Adrenal gland (tissue), 5 donors: ENCODE results near the gene DNAL4.

Experiments used
- POLR2A ChIP-seq, 2 donors: fragments of 450-650 bp; IDR thresholded peaks; one replicate each; pipeline ENCODE4 v1.6.1; 2017; ENCODE audit warnings: antibody characterized with exemption in 2 of 2, mild to moderate bottlenecking in 2 of 2, moderate library complexity in 1 of 2
- TF ChIP-seq, protein P1 (sequence below), 6 experiments: fragments of 450-650 bp in 4 of 6; fragments of 200-600 bp in 2 of 6; sonication (generic) in 1 of 6; IDR thresholded peaks; 1 replicate in 5 of 6; 2 replicates in 1 of 6; pipeline versions ENCODE4 v1.5.1 to v1.8.0; 2016 to 2021; ENCODE audit warnings: antibody characterized with exemption in 6 of 6, mild to moderate bottlenecking in 2 of 6, moderate library complexity in 1 of 6
- donor health status: DM: no; HTN: no; CAD: no.

DNA sequence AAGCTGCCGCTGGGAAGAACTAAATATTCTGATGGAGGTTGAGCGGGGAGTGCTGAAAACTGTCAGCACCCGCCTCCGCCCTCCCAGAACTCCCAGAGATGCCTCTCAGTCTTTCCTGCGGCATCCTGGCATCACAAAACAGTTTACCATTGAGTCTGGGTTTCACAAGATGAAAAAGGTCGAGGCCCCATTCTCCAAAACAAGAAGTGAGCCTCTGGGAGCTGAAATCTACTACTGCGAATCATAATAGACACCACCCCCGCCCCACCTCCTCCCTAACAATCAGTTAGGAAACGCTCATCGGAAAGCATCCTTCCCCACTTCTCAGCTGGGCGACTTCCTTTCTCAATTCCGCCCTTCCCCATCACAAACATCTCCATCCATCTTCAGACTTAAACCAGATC lies 39.2 kb downstream of the DNAL4 start:
- no peak for TF ChIP-seq POLR2A (IDR thresholded peaks at IDR 0.05)
- TF ChIP-seq, protein P1, sequence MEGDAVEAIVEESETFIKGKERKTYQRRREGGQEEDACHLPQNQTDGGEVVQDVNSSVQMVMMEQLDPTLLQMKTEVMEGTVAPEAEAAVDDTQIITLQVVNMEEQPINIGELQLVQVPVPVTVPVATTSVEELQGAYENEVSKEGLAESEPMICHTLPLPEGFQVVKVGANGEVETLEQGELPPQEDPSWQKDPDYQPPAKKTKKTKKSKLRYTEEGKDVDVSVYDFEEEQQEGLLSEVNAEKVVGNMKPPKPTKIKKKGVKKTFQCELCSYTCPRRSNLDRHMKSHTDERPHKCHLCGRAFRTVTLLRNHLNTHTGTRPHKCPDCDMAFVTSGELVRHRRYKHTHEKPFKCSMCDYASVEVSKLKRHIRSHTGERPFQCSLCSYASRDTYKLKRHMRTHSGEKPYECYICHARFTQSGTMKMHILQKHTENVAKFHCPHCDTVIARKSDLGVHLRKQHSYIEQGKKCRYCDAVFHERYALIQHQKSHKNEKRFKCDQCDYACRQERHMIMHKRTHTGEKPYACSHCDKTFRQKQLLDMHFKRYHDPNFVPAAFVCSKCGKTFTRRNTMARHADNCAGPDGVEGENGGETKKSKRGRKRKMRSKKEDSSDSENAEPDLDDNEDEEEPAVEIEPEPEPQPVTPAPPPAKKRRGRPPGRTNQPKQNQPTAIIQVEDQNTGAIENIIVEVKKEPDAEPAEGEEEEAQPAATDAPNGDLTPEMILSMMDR (IDR thresholded peaks at IDR 0.05), result no peak
